ENCODE results near the gene ZNF385D. TPM values are rescaled to one million over a fixed set of nuclear protein-coding genes. Genes with fewer than 3 reads are reported as not detected.

ZNF385D gene
- total RNA-seq, 1 experiment from 2014 or later, result not detected

GRCh38 chr3:21791356-21791755 is 40.3 kb upstream of the ZNF385D start:
- CTCF ChIA-PET, result no interaction called here
- BruUV-seq (replicated peaks), result no TSS peak

GRCh38 chr3:21790466-21790865 is 39.5 kb upstream of the ZNF385D start:
- DNase-seq (ENCODE audit: low spot score), result no peak
- Histone ChIP-seq H3K36me3 (ENCODE audit: insufficient read depth, low read length, poor library complexity, severe bottlenecking) (no peaks in the 10 kb centered on the region), H3K4me1 (ENCODE audit: insufficient read depth, low read length, poor library complexity, severe bottlenecking) (no peaks in the 10 kb centered on the region), H3K27ac (ENCODE audit: low read depth, low read length, poor library complexity, severe bottlenecking) (no peak overlapping the region), H3K4me3 (ENCODE audit: low read depth, low read length, poor library complexity, severe bottlenecking) (no peak overlapping the region), H3K27me3 (replicated peaks; ENCODE audit: insufficient read depth, low read depth, low read length, poor library complexity) (no peaks in the 10 kb centered on the region), H3K9me3 (ENCODE audit: low read depth, low read length, poor library complexity, severe bottlenecking) (peaks cover 19% of the 10 kb centered on the region)
- intact Hi-C loops (cut with micrococcal nuclease; ENCODE audit: unreplicated experiment), result no loop called here
- BruUV-seq (replicated peaks), result no TSS peak
- TF ChIP-seq CTCF (conservative IDR thresholded peaks at IDR 0.05; ENCODE audit: low read depth, low read length) (no peak), EZH2 (IDR thresholded peaks at IDR 0.05; ENCODE audit: borderline replicate concordance, low read depth, low read length, poor library complexity, severe bottlenecking) (no peak)
- ChIA-PET CTCF (no interaction called here), POLR2A (ENCODE audit: low non-redundant PET) (no interaction called here)

More at GRCh38 chr3:21791356-21791755, 40.3 kb upstream of the ZNF385D start:
- no peak for TF ChIP-seq EZH2 (IDR thresholded peaks at IDR 0.05; ENCODE audit: borderline replicate concordance, low read depth, low read length, poor library complexity, severe bottlenecking)
- H3K36me3 ChIP-seq (ENCODE audit: insufficient read depth, low read length, poor library complexity, severe bottlenecking), result no peaks in the 10 kb centered on the region
- H3K4me3 ChIP-seq (ENCODE audit: low read depth, low read length, poor library complexity, severe bottlenecking), result no peak overlapping the region
- intact Hi-C loops (cut with micrococcal nuclease; ENCODE audit: unreplicated experiment), result no loop called here
- H3K27me3 ChIP-seq (replicated peaks; ENCODE audit: insufficient read depth, low read depth, low read length, poor library complexity), result no peaks in the 10 kb centered on the region
- no peaks in the 10 kb centered on the region for H3K4me1 ChIP-seq (ENCODE audit: insufficient read depth, low read length, poor library complexity, severe bottlenecking)
- no peak overlapping the region for H3K27ac ChIP-seq (ENCODE audit: low read depth, low read length, poor library complexity, severe bottlenecking)
- POLR2A ChIA-PET (ENCODE audit: low non-redundant PET), result no interaction called here
- H3K9me3 ChIP-seq (ENCODE audit: low read depth, low read length, poor library complexity, severe bottlenecking), result peaks cover 22% of the 10 kb centered on the region
- no peak for DNase-seq (ENCODE audit: low spot score)

- TF ChIP-seq EZH2 (IDR thresholded peaks at IDR 0.05; ENCODE audit: borderline replicate concordance, low read depth, low read length, poor library complexity, severe bottlenecking) (no peak), CTCF (conservative IDR thresholded peaks at IDR 0.05; ENCODE audit: low read depth, low read length) (no peak)
- intact Hi-C loops (cut with micrococcal nuclease; ENCODE audit: unreplicated experiment), result no loop called here
- BruUV-seq (replicated peaks), result no TSS peak
- CTCF ChIA-PET, result no interaction called here
- Histone ChIP-seq H3K4me1 (ENCODE audit: insufficient read depth, low read length, poor library complexity, severe bottlenecking) (no peaks in the 10 kb centered on the region), H3K4me3 (ENCODE audit: low read depth, low read length, poor library complexity, severe bottlenecking) (no peak overlapping the region), H3K36me3 (ENCODE audit: insufficient read depth, low read length, poor library complexity, severe bottlenecking) (no peaks in the 10 kb centered on the region), H3K27ac (ENCODE audit: low read depth, low read length, poor library complexity, severe bottlenecking) (no peak overlapping the region), H3K27me3 (replicated peaks; ENCODE audit: insufficient read depth, low read depth, low read length, poor library complexity) (no peaks in the 10 kb centered on the region), H3K9me3 (ENCODE audit: low read depth, low read length, poor library complexity, severe bottlenecking) (peaks cover 19% of the 10 kb centered on the region)
- no peak for DNase-seq (ENCODE audit: low spot score)
- POLR2A ChIA-PET (ENCODE audit: low non-redundant PET), result no interaction called here
Observed at GRCh38 chr3:21789730-21790129, 38.7 kb upstream of the ZNF385D start.

GRCh38 chr3:21786438-21786797 is 35.4 kb upstream of the ZNF385D start:
- DNase-seq (ENCODE audit: low spot score), result no peak
- POLR2A ChIA-PET (ENCODE audit: low non-redundant PET), result no interaction called here
- CTCF ChIA-PET, result no interaction called here
- intact Hi-C loops (cut with micrococcal nuclease; ENCODE audit: unreplicated experiment), result no loop called here
- no peak for TF ChIP-seq EZH2 (IDR thresholded peaks at IDR 0.05; ENCODE audit: borderline replicate concordance, low read depth, low read length, poor library complexity, severe bottlenecking)
- no peak for TF ChIP-seq CTCF (conservative IDR thresholded peaks at IDR 0.05; ENCODE audit: low read depth, low read length)
- H3K36me3 ChIP-seq (ENCODE audit: insufficient read depth, low read length, poor library complexity, severe bottlenecking), result no peaks in the 10 kb centered on the region
- BruUV-seq (replicated peaks), result no TSS peak
- no peak overlapping the region for H3K4me3 ChIP-seq (ENCODE audit: low read depth, low read length, poor library complexity, severe bottlenecking)
- no peaks in the 10 kb centered on the region for H3K27me3 ChIP-seq (replicated peaks; ENCODE audit: insufficient read depth, low read depth, low read length, poor library complexity)
- H3K4me1 ChIP-seq (ENCODE audit: insufficient read depth, low read length, poor library complexity, severe bottlenecking), result no peaks in the 10 kb centered on the region
- peaks cover 29% of the 10 kb centered on the region for H3K9me3 ChIP-seq (ENCODE audit: low read depth, low read length, poor library complexity, severe bottlenecking)
- H3K27ac ChIP-seq (ENCODE audit: low read depth, low read length, poor library complexity, severe bottlenecking), result no peak overlapping the region
